AG10803 (cell line): ENCODE measurements around the gene SMPD2.
A peak's percentile ranks its signal among the peaks of the same experiment; 100 is the strongest.
"Not testable (repeated sequence)": the region's sequence is repeated elsewhere in the genome, so short reads cannot be mapped to it uniquely, and the experiment has no call there.

Experiments used
- DNase-seq: peaks from one replicate; pipeline ENCODE4 v3.0.0; 2010; ENCODE audit warnings: low read depth
- H3K4me3 ChIP-seq: 2 replicates; pipeline ENCODE4 v1.5.1; 2011; ENCODE audit warnings: mild to moderate bottlenecking, low read length, control low read depth
- TF ChIP-seq, protein P1 (sequence below): conservative IDR thresholded peaks from 2 replicates; pipeline ENCODE4 v1.5.1; 2011; ENCODE audit warnings: mild to moderate bottlenecking, low read length, control low read depth, inconsistent platforms

Gene SMPD2

DNA sequence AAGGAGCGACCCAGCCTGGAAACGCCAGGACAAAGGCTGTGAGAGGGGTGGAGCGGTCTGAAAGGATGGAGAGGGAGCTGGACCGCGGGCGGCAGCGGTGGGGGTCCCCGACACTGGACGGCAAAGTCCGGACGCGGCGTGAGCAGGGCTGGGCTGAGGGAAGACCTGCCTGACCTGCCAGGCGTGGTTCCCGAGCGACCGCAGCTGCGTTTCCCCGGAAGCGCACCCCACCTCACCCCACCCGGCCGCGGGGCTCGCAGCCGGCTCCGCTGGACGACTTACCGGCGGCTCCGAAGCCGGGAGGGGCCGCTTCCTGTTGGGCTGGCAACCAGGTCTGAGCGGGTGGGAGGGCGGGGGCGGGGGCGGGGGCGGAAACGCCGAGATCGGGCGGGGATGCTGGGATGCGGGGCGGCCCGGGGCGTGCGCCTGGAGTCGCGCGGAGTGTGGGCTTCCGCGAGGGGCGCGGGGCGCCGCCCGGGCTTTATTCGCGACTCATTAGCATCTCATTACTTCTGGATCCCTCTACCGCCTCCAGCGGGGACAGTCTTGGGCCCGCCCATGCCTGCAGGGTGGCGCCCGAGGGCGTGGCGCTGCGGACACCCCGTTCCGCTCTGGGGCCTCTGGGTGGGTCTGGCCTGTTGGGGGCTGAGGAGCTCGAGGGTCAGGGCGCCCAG is 15.1 kb downstream of the SMPD2 start, which contains the start of gene MICAL1:
MICAL1 (minus strand) TSS at position 336 of the 674 bp plus-strand sequence. CDS start 1,576 bp downstream, outside the sequence.
- TF ChIP-seq, protein P1, sequence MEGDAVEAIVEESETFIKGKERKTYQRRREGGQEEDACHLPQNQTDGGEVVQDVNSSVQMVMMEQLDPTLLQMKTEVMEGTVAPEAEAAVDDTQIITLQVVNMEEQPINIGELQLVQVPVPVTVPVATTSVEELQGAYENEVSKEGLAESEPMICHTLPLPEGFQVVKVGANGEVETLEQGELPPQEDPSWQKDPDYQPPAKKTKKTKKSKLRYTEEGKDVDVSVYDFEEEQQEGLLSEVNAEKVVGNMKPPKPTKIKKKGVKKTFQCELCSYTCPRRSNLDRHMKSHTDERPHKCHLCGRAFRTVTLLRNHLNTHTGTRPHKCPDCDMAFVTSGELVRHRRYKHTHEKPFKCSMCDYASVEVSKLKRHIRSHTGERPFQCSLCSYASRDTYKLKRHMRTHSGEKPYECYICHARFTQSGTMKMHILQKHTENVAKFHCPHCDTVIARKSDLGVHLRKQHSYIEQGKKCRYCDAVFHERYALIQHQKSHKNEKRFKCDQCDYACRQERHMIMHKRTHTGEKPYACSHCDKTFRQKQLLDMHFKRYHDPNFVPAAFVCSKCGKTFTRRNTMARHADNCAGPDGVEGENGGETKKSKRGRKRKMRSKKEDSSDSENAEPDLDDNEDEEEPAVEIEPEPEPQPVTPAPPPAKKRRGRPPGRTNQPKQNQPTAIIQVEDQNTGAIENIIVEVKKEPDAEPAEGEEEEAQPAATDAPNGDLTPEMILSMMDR = peak; percentile 40
- DNase-seq = peak; percentile 67
- peak within 1 kb of the TSS; percentile 92 for H3K4me3 ChIP-seq

DNA sequence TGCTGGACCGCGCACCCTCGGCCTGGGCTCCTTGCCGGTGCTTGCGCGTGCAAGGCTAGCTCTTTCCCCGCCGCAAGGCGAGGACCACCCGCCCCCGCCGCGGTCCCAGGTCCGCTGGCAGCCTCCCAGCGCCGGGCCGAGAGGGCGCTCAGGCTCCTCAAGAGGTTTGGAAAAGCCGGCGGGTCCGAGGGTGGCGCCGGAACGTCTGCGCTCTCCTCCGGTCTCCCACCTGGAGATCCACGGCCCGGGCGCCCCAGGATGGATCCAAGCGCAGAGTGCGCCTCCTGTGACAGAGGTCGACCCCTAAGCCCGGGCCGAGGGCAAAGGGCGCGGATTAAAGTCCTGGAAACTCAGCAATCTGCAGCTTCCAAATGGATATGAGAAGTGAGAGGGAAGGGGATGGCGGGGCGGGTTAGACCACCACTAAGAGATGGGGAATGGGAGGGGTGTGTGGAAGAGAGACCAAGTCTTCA is 15.6 kb downstream of the SMPD2 start:
- DNase-seq = no peak
- peak overlapping the region; percentile 92 for H3K4me3 ChIP-seq
- TF ChIP-seq, protein P1 = no peak

DNA sequence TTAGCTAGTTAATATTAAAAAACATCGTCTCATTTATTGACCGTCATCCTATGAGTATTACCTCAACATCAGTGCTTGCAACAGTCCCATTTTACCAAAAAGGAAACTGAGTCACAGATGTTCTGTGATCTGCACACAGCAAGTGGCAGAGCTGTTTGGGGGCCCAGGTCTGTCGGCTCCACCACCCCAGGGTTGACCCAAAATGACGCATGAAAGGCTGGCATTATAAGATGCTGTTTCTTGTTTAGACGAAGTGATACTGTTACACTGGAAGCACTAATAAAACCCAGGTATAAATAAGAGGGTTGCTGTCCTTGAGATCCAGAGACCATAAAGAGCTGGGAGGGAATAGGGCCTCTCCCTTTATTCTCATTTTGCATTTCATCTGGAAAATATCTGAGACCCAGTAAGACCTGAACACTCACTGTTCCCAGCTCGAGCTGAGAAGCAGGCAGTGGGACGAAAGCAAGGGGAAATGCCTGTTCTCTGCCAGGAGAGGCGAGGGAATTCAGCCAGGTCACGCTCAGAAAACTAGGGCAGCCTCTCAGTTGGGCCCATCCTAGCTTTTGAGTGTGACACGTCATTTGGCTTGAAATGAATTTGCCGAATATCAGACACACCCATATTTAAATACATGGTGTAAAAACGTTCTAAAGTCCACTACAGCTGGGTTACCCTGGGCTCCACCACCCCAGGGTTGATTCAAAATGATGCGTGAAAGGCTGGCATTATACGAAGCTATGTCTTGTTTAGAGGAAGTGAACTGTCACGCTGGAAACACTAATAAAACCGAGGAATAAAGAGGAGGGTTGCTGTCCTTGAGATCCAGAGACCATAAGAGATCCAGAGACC is 16.4 kb downstream of the SMPD2 start:
- peak overlapping the region; percentile 92 for H3K4me3 ChIP-seq
- peak; percentile 87 for DNase-seq

DNA sequence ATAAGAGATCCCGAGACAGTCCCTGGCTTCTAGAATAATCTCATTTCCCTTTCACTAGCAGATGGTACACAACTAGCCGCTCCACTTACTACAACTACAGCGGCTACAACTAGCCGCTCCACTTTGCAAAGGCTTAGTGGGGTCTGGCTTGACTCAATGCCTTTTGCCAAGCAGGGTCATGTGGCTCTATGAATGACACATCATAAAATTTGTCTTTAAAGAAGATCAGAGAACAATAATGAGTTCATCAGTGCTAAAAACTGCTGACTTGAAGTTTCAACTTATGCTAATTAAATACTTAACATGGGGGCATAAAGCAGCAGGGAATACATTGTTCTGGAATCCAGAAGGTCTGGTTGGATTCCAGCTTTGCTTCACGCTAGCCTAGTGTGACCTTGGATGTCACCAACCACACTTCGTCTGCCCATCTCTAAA is 17.1 kb downstream of the SMPD2 start:
- peak; percentile 32 for DNase-seq
- TF ChIP-seq, protein P1 = no peak
- peak overlapping the region; percentile 92 for H3K4me3 ChIP-seq

More for the DNA sequence above, 16.4 kb downstream of the SMPD2 start:
- TF ChIP-seq, protein P1 = no peak; the same call in 1 of the 2 replicates

DNA sequence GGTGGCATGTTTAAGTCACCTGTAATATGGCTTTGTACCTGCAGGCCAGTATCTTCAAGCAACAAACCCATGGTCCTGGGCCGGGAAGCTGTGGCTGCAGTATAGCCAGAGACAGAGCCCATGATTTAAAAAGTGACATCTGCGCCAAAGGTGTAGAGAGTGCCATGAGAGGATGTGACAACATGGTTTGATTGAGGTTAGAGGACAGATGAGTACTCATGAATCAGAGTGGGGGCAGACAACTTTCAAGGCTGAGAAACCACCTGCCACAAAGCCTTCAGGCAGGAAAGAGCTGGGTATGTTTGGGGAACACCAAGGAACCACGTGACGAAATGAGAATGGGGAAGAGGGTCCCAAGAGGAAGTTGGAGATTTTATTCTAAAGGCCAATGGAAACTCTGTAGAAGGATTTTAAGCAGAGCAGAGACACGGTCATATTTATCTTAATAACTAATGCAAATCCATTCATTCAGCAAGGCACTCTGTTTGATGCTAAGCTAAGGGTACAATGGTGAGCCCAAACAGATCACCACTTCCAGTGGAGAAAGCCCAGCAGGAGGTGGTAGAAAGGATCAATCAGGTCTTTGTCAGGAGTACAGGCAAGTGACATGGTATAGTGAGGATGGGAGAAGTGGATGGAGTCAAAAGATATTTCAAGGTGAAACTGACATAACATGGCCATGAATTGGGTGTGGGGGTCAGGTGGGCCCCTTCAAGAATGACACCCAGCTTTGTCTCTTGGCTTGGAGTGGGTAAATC is 18.4 kb downstream of the SMPD2 start:
- TF ChIP-seq, protein P1 = no peak
- no peak overlapping the region for H3K4me3 ChIP-seq
- DNase-seq = no peak

DNA sequence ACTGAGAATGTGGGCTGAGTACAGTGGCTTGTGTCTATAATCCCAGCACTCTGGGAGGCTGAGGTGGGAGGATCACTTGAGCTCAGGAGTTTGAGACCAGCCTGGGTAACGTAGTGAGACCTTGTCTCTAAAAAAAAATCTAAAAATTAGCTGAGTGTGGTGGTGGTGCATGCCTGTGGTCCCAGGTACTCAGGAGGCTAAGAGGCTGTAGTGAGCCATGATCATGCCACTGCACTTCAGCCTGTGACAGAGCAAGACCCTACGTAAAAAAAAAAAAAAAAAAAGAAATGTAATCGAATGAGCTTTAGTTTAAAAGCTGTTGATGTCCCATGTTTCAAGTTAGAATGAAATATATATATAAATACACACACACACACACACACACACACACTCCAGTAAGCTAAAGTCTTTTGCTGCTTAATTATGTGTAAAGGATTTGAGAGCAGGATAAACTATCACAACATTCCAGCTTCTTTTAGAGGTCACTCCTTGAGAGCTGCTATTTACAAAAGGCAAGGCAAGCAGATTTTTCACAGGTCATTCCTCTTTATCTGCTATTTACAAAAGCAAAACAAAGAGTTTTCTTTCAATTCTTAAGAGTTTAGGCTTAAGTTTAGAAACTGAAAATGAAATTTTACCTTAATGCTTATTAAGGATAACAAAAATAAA is 19.8 kb downstream of the SMPD2 start:
- no peak for DNase-seq
- H3K4me3 ChIP-seq = no peak overlapping the region
- TF ChIP-seq, protein P1 = no peak

DNA sequence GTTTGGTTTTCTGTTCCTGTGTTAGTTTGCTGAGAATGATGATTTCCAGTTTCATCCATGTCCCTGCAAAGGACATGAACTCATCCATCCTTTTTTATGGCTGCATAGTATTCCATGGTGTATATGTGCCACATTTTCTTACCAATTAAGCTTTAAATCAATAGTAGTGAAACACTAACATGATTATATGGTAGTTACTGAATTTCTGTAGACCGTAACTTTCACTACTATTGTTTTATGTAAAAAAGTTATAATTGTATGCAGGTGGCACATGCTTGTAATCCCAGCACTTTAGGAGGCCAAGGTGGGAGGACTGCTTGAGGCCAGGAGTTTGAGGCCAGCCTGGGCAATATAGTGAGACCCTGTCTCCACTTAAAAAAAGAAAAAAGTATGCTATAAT is 20.7 kb downstream of the SMPD2 start:
- H3K4me3 ChIP-seq, DNase-seq: not testable (repeated sequence)
